Measurements from ENCODE around the gene PLXNA1.

DNA sequence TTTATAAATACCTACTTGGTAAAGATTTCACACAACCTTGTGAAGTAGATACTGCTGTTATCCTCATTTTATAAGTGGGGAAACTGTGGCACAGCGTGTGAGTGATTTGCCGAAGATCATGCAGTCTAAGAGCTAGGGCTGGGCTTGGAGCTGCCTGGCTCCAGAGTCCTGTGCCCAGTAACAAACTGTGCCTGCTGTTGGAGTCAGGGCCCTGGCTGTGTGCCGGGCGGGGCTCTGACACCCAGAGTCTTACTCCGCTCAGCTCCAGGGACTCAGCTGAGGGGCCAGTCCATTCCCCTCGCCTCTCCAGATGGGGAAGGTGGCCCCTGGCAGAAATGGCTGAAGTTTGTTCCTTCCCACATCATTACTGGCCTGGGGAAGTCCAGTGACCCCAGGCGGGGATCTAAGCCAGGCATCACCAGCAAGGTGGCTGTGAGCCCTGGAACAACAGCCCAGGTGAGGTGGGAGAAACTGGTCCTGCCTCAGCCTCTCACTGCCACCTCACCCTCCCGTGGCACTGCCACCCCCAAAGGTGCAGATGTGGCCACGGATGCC is 17.3 kb upstream of the PLXNA1 start:
- no peak for TF ChIP-seq YY1 (IDR thresholded peaks at IDR 0.05; ENCODE audit: low read depth, low read length)
- TF ChIP-seq, protein P1, sequence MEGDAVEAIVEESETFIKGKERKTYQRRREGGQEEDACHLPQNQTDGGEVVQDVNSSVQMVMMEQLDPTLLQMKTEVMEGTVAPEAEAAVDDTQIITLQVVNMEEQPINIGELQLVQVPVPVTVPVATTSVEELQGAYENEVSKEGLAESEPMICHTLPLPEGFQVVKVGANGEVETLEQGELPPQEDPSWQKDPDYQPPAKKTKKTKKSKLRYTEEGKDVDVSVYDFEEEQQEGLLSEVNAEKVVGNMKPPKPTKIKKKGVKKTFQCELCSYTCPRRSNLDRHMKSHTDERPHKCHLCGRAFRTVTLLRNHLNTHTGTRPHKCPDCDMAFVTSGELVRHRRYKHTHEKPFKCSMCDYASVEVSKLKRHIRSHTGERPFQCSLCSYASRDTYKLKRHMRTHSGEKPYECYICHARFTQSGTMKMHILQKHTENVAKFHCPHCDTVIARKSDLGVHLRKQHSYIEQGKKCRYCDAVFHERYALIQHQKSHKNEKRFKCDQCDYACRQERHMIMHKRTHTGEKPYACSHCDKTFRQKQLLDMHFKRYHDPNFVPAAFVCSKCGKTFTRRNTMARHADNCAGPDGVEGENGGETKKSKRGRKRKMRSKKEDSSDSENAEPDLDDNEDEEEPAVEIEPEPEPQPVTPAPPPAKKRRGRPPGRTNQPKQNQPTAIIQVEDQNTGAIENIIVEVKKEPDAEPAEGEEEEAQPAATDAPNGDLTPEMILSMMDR (IDR thresholded peaks at IDR 0.05; ENCODE audit: control extremely low read depth in 1 of 3, insufficient read depth in 1 of 3, low read depth in 1 of 3, low read length in 3 of 3), result no peak
- TF ChIP-seq, protein P2, sequence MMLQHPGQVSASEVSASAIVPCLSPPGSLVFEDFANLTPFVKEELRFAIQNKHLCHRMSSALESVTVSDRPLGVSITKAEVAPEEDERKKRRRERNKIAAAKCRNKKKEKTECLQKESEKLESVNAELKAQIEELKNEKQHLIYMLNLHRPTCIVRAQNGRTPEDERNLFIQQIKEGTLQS (IDR thresholded peaks at IDR 0.05; ENCODE audit: insufficient read depth, low read depth, low read length), result no peak
- no peak for TF ChIP-seq EZH2 (IDR thresholded peaks at IDR 0.05; ENCODE audit: low read depth, low read length, severe bottlenecking)
- TF ChIP-seq KDM1A (IDR thresholded peaks at IDR 0.05; ENCODE audit: borderline replicate concordance, low read length), result no peak
- TF ChIP-seq CBX5 (IDR thresholded peaks at IDR 0.05; ENCODE audit: low read depth, low read length), result no peak
- TF ChIP-seq POLR2A (IDR thresholded peaks at IDR 0.05; ENCODE audit: control extremely low read depth in 1 of 2, low read depth in 2 of 2, low read length in 2 of 2), result no peak
- TF ChIP-seq SIRT6 (IDR thresholded peaks at IDR 0.05; ENCODE audit: low read length), result no peak

All from H1 (cell line).